HEK293T (cell line): Measurements from ENCODE around the gene FAM20A.

Experiments used
- CTCF ChIA-PET: fragments of 350-600 bp; formaldehyde crosslinking; extraction: SDS; loops from one replicate; lab custom pipeline; 2021; ENCODE audit warnings: antibody characterized with exemption, inconsistent platforms; lab: Yijun Ruan, JAX
- POLR2A ChIA-PET: fragments of 350-600 bp; formaldehyde crosslinking; extraction: SDS; loops from one replicate; lab custom pipeline; 2020; ENCODE audit warnings: antibody characterized with exemption, inconsistent platforms; lab: Yijun Ruan, JAX
- DNase-seq: peaks from one replicate; pipeline ENCODE4 v3.0.0; 2012; ENCODE audit warnings: mixed read lengths; ENCODE audit errors: extremely low spot score
- ARNT ChIP-seq: fragments of 450-650 bp; IDR thresholded peaks from 2 replicates; pipeline ENCODE4 v1.6.1; 2017; ENCODE audit warnings: mild to moderate bottlenecking
- BHLHE40 ChIP-seq: fragments of 450-650 bp; IDR thresholded peaks from 2 replicates; pipeline ENCODE4 v1.6.1; 2016; ENCODE audit warnings: mild to moderate bottlenecking, moderate library complexity, borderline replicate concordance
- CTBP1 ChIP-seq: fragments of 450-650 bp; IDR thresholded peaks from 2 replicates; pipeline ENCODE4 v1.6.1; 2016; ENCODE audit warnings: borderline replicate concordance
- ELF4 ChIP-seq: fragments of 450-650 bp; IDR thresholded peaks from 2 replicates; pipeline ENCODE4 v1.6.1; 2017; ENCODE audit warnings: antibody characterized with exemption
- FOXA1 ChIP-seq: fragments of 450-650 bp; IDR thresholded peaks from 2 replicates; pipeline ENCODE4 v1.6.1; 2016; ENCODE audit warnings: mild to moderate bottlenecking
- FOXK2 ChIP-seq: fragments of 450-650 bp; IDR thresholded peaks from 2 replicates; pipeline ENCODE4 v1.6.1; 2016; ENCODE audit warnings: mild to moderate bottlenecking
- FOXM1 ChIP-seq: fragments of 450-650 bp; IDR thresholded peaks from 2 replicates; pipeline ENCODE4 v1.6.1; 2017; ENCODE audit warnings: mild to moderate bottlenecking, borderline replicate concordance
- HDGF ChIP-seq: fragments of 450-650 bp; IDR thresholded peaks from 2 replicates; pipeline ENCODE4 v1.6.1; 2017; ENCODE audit warnings: antibody characterized with exemption, borderline replicate concordance
- L3MBTL2 ChIP-seq: fragments of 450-650 bp; conservative IDR thresholded peaks from 2 replicates; pipeline ENCODE4 v1.6.1; 2016; ENCODE audit warnings: mild to moderate bottlenecking
- LEF1 ChIP-seq: fragments of 450-650 bp; IDR thresholded peaks from 2 replicates; pipeline ENCODE4 v1.6.1; 2017; ENCODE audit warnings: mild to moderate bottlenecking, borderline replicate concordance
- NFRKB ChIP-seq: fragments of 450-650 bp; IDR thresholded peaks from 2 replicates; pipeline ENCODE4 v1.6.1; 2016; ENCODE audit warnings: mild to moderate bottlenecking, moderate library complexity
- PKNOX1 ChIP-seq: fragments of 450-650 bp; IDR thresholded peaks from 2 replicates; pipeline ENCODE4 v1.6.1; 2016
- SP1 ChIP-seq: fragments of 450-650 bp; IDR thresholded peaks from 2 replicates; pipeline ENCODE4 v1.6.1; 2017
- SUZ12 ChIP-seq: fragments of 450-650 bp; IDR thresholded peaks from 2 replicates; pipeline ENCODE4 v1.6.1; 2016; ENCODE audit warnings: mild to moderate bottlenecking
- TARDBP ChIP-seq: fragments of 450-650 bp; IDR thresholded peaks from 2 replicates; pipeline ENCODE4 v1.6.1; 2016
- ZNF384 ChIP-seq: fragments of 450-650 bp; IDR thresholded peaks from 2 replicates; pipeline ENCODE4 v1.6.1; 2016

Gene FAM20A

GRCh38 chr17:68600931-68601564 lies at the start of gene FAM20A:
TSS of gene FAM20A (minus strand) at chr17:68601367. CDS start at chr17:68600666, 701 bp downstream.
- ChIA-PET POLR2A (interaction anchor here (1.0 kb wide), 1 partner anchor 89 kb away, joined by 4 read pairs; the partner anchor contains the start of gene PRKAR1A), CTCF (no interaction called here)
- peak; percentile 46 for DNase-seq
- TF ChIP-seq ELF4 (no peak), TARDBP (no peak), L3MBTL2 (no peak), SP1 (no peak), LEF1 (no peak), PKNOX1 (no peak), HDGF (no peak), SUZ12 (no peak), FOXM1 (no peak)

- TF ChIP-seq PKNOX1 (no peak), ELF4 (no peak), HDGF (no peak), CTBP1 (no peak), FOXK2 (no peak), ZNF384 (no peak), ARNT (no peak), SUZ12 (no peak), TARDBP (no peak), FOXA1 (no peak), BHLHE40 (no peak)
- ChIA-PET POLR2A (no interaction called here), CTCF (no interaction called here)
- DNase-seq: no peak
Observed at GRCh38 chr17:68649324-68649723, 48.2 kb upstream of the FAM20A start.

- no peak for DNase-seq
- ChIA-PET POLR2A (no interaction called here), CTCF (interaction anchor here (0.6 kb wide), 2 partner anchors 13 to 95 kb away, joined by 3 read pairs; no protein-coding TSS in a partner anchor)
- TF ChIP-seq ELF4: no peak
- TF ChIP-seq SP1: no peak
- TF ChIP-seq FOXM1: no peak
- TF ChIP-seq LEF1: no peak
- no peak for TF ChIP-seq L3MBTL2
- TF ChIP-seq FOXA1: no peak
- TF ChIP-seq CTBP1: no peak
- TF ChIP-seq PKNOX1: no peak
- TF ChIP-seq ARNT: no peak
- TF ChIP-seq NFRKB: no peak
- TF ChIP-seq ZNF384: no peak
Observed at GRCh38 chr17:68646626-68647526, 45.7 kb upstream of the FAM20A start.

- no peak for DNase-seq
- ChIA-PET POLR2A (no interaction called here), CTCF (no interaction called here)
- TF ChIP-seq FOXM1: no peak
Observed at GRCh38 chr17:68642118-68642412, 40.9 kb upstream of the FAM20A start.

- ChIA-PET CTCF (no interaction called here), POLR2A (no interaction called here)
- no peak for DNase-seq
- TF ChIP-seq FOXM1 (no peak), TARDBP (no peak), CTBP1 (no peak), HDGF (no peak), LEF1 (no peak), PKNOX1 (no peak), L3MBTL2 (no peak), NFRKB (no peak), ZNF384 (no peak), ARNT (no peak), SP1 (no peak), FOXA1 (no peak)
Observed at GRCh38 chr17:68641276-68642117, 40.3 kb upstream of the FAM20A start.
